Measurements from ENCODE around the gene XPC. TPM values are rescaled to one million over a fixed set of nuclear protein-coding genes. Genes with fewer than 3 reads are reported as not detected.

Gene XPC
- total and polyA plus RNA-seq, 2 experiments from 2014 or later, result 27.3 to 29.5 TPM

DNA sequence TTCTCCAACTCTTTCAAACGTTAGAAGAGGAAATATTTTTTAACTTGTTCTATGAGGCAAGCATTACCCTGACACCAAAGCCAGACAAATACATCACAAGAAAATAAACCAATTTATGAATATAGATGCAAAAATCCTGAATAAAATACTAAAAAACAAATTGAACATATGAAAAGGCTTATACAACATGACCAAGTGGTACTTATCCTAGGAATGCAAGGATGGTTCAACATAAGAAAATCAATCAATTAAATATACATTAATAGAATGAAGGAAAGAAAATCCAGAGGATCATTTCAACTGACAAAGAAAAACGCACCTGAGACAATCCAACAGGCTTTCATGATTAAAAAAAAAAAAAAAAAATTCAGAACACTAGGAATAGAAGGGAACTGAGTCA lies 17.1 kb downstream of the XPC start:
- no peaks in the 10 kb centered on the region for H3K27me3 ChIP-seq
- no peak overlapping the region for H3K4me2 ChIP-seq
- no peak overlapping the region for H3K4me3 ChIP-seq
- no peak for DNase-seq (ENCODE audit: low spot score)
- WGBS (ENCODE audit: low lambda C conversion rate, missing lambda C conversion rate), result 90% methylated on average over 2 of the region's 2 CpGs
- H3K27ac ChIP-seq, result no peak overlapping the region
- peaks cover 16% of the 10 kb centered on the region for H3K9me3 ChIP-seq (ENCODE audit: low read depth)
- H3K79me2 ChIP-seq, result peaks cover 12% of the 10 kb centered on the region
- H3K4me1 ChIP-seq (ENCODE audit: insufficient read depth), result no peaks in the 10 kb centered on the region
- no peaks in the 10 kb centered on the region for H4K20me1 ChIP-seq (ENCODE audit: insufficient read depth, poor library complexity, severe bottlenecking)
- H3K9me2 ChIP-seq (replicated peaks; ENCODE audit: insufficient read depth), result no peaks in the 10 kb centered on the region
- H2AFZ ChIP-seq, result no peak overlapping the region
- peaks cover 9% of the 10 kb centered on the region for H3K36me3 ChIP-seq (replicated peaks; ENCODE audit: insufficient read depth, low read depth)
- TF ChIP-seq EZH2phosphoT487 (IDR thresholded peaks at IDR 0.05; ENCODE audit: low read depth, severe bottlenecking, unreplicated experiment), result no peak
- no peak for TF ChIP-seq CTCF (IDR thresholded peaks at IDR 0.05; ENCODE audit: poor library complexity)
- no peak for TF ChIP-seq EZH2 (IDR thresholded peaks at IDR 0.05; ENCODE audit: borderline replicate concordance)

DNA sequence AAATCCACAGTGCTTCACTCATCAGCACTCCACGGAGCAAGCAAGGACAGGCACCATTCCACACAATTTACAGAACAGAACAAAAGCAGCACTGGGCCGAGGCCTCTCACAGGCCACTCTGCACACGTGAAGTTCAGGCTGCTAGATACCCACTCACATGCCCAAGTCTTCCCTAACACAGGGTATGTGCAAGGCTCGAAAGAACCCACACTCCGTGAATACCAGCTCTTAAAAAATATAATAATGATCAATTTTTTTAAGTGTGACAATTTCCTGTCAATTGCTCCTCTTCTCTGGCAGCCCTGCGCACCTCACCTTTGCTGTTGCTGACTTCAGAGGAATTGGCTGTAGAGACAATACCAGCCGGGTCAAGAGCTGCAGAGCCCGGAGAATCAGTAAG lies 19.0 kb downstream of the XPC start:
- no peak for DNase-seq (ENCODE audit: low spot score)
- Histone ChIP-seq H2AFZ (no peak overlapping the region), H3K4me1 (ENCODE audit: insufficient read depth) (no peaks in the 10 kb centered on the region), H3K4me3 (no peak overlapping the region), H3K9me2 (replicated peaks; ENCODE audit: insufficient read depth) (no peaks in the 10 kb centered on the region), H3K9me3 (ENCODE audit: low read depth) (peaks cover 16% of the 10 kb centered on the region), H3K36me3 (replicated peaks; ENCODE audit: insufficient read depth, low read depth) (peaks cover 9% of the 10 kb centered on the region), H3K79me2 (peaks cover 12% of the 10 kb centered on the region), H3K4me2 (no peak overlapping the region), H4K20me1 (ENCODE audit: insufficient read depth, poor library complexity, severe bottlenecking) (no peaks in the 10 kb centered on the region), H3K27me3 (no peaks in the 10 kb centered on the region), H3K27ac (no peak overlapping the region)
- WGBS (ENCODE audit: low lambda C conversion rate, missing lambda C conversion rate), result 99% methylated on average over 8 of the region's 8 CpGs
- no peak for TF ChIP-seq CTCF (IDR thresholded peaks at IDR 0.05; ENCODE audit: poor library complexity)
- no peak for TF ChIP-seq EZH2phosphoT487 (IDR thresholded peaks at IDR 0.05; ENCODE audit: low read depth, severe bottlenecking, unreplicated experiment)
- no peak for TF ChIP-seq EZH2 (IDR thresholded peaks at IDR 0.05; ENCODE audit: borderline replicate concordance)

GRCh38 chr3:14158370-14158769 lies 20.0 kb downstream of the XPC start:
- Histone ChIP-seq H4K20me1 (ENCODE audit: insufficient read depth, poor library complexity, severe bottlenecking) (no peaks in the 10 kb centered on the region), H3K36me3 (replicated peaks; ENCODE audit: insufficient read depth, low read depth) (peaks cover 9% of the 10 kb centered on the region)

More at GRCh38 chr3:14158370-14158769, 20.0 kb downstream of the XPC start:
- Histone ChIP-seq H3K27ac (no peak overlapping the region), H3K27me3 (no peaks in the 10 kb centered on the region), H2AFZ (no peak overlapping the region), H3K79me2 (peaks cover 12% of the 10 kb centered on the region), H3K4me1 (ENCODE audit: insufficient read depth) (no peaks in the 10 kb centered on the region), H3K9me2 (replicated peaks; ENCODE audit: insufficient read depth) (no peaks in the 10 kb centered on the region), H3K9me3 (ENCODE audit: low read depth) (peaks cover 16% of the 10 kb centered on the region), H3K4me3 (no peak overlapping the region), H3K4me2 (no peak overlapping the region)
- TF ChIP-seq EZH2 (IDR thresholded peaks at IDR 0.05; ENCODE audit: borderline replicate concordance), result no peak
- no peak for TF ChIP-seq CTCF (IDR thresholded peaks at IDR 0.05; ENCODE audit: poor library complexity)
- 97% methylated on average over 14 of the region's 14 CpGs for WGBS (ENCODE audit: low lambda C conversion rate, missing lambda C conversion rate)
- DNase-seq (ENCODE audit: low spot score), result no peak

All from hepatocyte (in vitro differentiated cells).